Measurements from ENCODE around the gene ZNF705A.

DNA sequence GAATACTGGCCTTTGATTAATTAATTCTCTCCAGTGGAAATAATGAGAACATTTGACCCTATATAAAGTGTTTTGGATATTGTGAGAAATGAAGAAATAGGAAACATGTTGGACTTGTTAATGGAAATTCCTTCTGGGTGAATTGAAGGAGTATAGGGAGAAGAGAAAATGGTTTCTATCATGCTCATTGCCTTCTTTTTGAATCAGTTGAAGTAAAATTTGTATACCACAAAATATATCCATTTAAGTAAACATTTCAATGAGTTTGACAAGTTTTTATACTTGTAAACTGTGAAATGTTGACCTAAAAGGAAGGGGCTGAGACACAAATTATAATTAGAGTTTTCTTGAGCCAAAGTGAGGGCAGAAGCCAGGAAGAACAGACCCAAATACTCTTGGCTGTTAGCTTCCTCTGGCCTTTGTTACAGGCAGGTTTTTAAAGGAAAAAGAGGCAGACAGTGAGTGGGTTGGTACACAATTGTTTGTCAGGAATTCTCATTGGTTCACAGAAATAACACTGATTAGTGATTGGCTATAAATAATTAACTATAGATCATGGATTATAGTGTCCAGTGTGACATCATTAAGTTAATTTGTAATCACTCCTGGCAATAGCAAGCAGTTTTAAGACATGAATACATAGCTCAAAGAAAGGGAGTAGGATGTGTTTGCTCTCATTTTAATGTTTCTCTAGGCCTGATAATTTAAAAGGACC, 826 bp downstream of the ZNF705A start:
- TF ChIP-seq, protein P1, sequence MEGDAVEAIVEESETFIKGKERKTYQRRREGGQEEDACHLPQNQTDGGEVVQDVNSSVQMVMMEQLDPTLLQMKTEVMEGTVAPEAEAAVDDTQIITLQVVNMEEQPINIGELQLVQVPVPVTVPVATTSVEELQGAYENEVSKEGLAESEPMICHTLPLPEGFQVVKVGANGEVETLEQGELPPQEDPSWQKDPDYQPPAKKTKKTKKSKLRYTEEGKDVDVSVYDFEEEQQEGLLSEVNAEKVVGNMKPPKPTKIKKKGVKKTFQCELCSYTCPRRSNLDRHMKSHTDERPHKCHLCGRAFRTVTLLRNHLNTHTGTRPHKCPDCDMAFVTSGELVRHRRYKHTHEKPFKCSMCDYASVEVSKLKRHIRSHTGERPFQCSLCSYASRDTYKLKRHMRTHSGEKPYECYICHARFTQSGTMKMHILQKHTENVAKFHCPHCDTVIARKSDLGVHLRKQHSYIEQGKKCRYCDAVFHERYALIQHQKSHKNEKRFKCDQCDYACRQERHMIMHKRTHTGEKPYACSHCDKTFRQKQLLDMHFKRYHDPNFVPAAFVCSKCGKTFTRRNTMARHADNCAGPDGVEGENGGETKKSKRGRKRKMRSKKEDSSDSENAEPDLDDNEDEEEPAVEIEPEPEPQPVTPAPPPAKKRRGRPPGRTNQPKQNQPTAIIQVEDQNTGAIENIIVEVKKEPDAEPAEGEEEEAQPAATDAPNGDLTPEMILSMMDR (IDR thresholded peaks at IDR 0.05): no peak
- no peak for TF ChIP-seq POLR2A (IDR thresholded peaks at IDR 0.05)
